ENCODE results near the gene PAIP2B. TPM values are rescaled to one million over a fixed set of nuclear protein-coding genes. Genes with fewer than 3 reads are reported as not detected.

The PAIP2B gene
- total and polyA plus RNA-seq, 10 of the 15 experiments (the other 5 are each of a cell fraction or from before 2014, with no cell fraction given) = 0.06 to 0.79 (median 0.32) TPM

DNA sequence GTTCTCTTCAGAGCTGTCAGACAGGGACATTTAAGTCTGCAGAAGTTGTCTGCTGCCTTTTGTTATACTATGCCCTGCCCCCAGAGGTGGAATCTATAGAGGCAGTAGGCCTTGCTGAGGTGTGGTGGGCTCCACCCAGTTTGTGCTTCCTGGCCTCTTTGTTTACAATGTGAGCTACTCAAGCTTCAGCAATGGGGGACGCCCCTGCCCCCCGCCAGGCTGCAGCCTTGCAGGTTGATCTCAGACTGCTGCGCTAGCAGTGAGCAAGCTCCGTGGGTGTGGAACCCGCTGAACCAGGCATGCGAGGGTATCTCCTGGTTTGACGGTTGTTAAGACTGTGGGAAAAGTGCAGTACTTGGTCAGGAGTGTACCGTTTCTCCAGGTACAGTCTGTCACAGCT, 24.0 kb upstream of the PAIP2B start:
- no peak overlapping the region for H3K9ac ChIP-seq (ENCODE audit: control insufficient read depth, insufficient read depth, low read length)
- H3K27ac ChIP-seq (ENCODE audit: control insufficient read depth, insufficient read depth) = no peak overlapping the region
- no peak overlapping the region for H2AFZ ChIP-seq (ENCODE audit: control insufficient read depth, low read depth, low read length)
- BruUV-seq (replicated peaks) = no TSS peak
- H3K79me2 ChIP-seq (ENCODE audit: control insufficient read depth, insufficient read depth, low read length) = no peaks in the 10 kb centered on the region
- POLR2A ChIA-PET = no interaction called here
- no peak overlapping the region for H3K4me2 ChIP-seq (ENCODE audit: control insufficient read depth, insufficient read depth)
- no peaks in the 10 kb centered on the region for H3K27me3 ChIP-seq (replicated peaks in 1 of 2; ENCODE audit: control insufficient read depth in 2 of 2, insufficient read depth in 2 of 2, low read length in 1 of 2)
- RAD21 ChIA-PET (ENCODE audit: unreplicated experiment) = no interaction called here
- no peak for FAIRE-seq
- SMC1A ChIA-PET (ENCODE audit: uncharacterized antibody, unreplicated experiment) = no interaction called here
- CTCF ChIA-PET = no interaction called here
- no peak for DNase-seq (ENCODE audit: low read depth, low spot score)
- WGBS (ENCODE audit: insufficient coverage, insufficient replicate concordance, low lambda C conversion rate, missing lambda C conversion rate) = 33% methylated on average over 8 of the region's 8 CpGs
- H4K20me1 ChIP-seq (ENCODE audit: control insufficient read depth, insufficient read depth) = no peaks in the 10 kb centered on the region
- no peaks in the 10 kb centered on the region for H3K36me3 ChIP-seq (ENCODE audit: control insufficient read depth in 2 of 2, insufficient read depth in 2 of 2, low read length in 1 of 2)
- H3K4me1 ChIP-seq (ENCODE audit: control insufficient read depth, insufficient read depth, low read length) = no peaks in the 10 kb centered on the region
- H3K4me3 ChIP-seq = no peak overlapping the region
- ATAC-seq = no peak
- in situ Hi-C loops (cut with MboI) (no loop called here), intact Hi-C loops (cut with micrococcal nuclease; ENCODE audit: unreplicated experiment) (no loop called here)
- TF ChIP-seq HDGF (IDR thresholded peaks at IDR 0.05) (no peak), TARDBP (IDR thresholded peaks at IDR 0.05; ENCODE audit: borderline replicate concordance) (no peak), BCL11A (IDR thresholded peaks at IDR 0.05; ENCODE audit: low read depth, low read length) (no peak), RFX5 (IDR thresholded peaks at IDR 0.05; ENCODE audit: low read depth, low read length) (no peak), SRF (IDR thresholded peaks at IDR 0.05; ENCODE audit: low read depth in 2 of 2, low read length in 2 of 2) (no peak), NR2C2 (IDR thresholded peaks at IDR 0.05; ENCODE audit: borderline replicate concordance, control insufficient read depth, insufficient read length, low read depth) (no peak)
- no peaks in the 10 kb centered on the region for H3K9me3 ChIP-seq (replicated peaks; ENCODE audit: control insufficient read depth, insufficient read depth, low read length)

DNA sequence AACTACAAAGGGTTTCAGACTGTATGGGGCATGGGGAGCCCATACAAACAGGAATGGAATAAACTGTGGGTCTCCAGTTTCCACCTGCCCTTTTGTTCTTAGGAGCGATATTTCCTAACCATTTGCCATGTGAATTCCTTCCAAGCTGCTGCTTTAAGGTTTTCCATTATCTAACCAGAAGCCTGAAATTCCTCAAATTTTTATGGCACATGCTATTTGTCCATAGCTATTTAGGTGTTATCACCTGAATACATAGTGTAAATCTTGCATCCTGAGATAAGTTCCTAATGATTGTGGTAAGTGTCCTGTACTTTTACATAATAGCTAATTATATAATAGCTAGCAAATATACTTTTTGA, 17.4 kb upstream of the PAIP2B start:
- no peak overlapping the region for H3K9ac ChIP-seq (ENCODE audit: control insufficient read depth, insufficient read depth, low read length)
- no peak for ATAC-seq
- H3K27ac ChIP-seq (ENCODE audit: control insufficient read depth, insufficient read depth) = no peak overlapping the region
- RAD21 ChIA-PET (ENCODE audit: unreplicated experiment) = no interaction called here
- no peak overlapping the region for H2AFZ ChIP-seq (ENCODE audit: control insufficient read depth, low read depth, low read length)
- no peaks in the 10 kb centered on the region for H3K4me1 ChIP-seq (ENCODE audit: control insufficient read depth, insufficient read depth, low read length)
- no peaks in the 10 kb centered on the region for H3K27me3 ChIP-seq (replicated peaks in 1 of 2; ENCODE audit: control insufficient read depth in 2 of 2, insufficient read depth in 2 of 2, low read length in 1 of 2)
- no peaks in the 10 kb centered on the region for H3K79me2 ChIP-seq (ENCODE audit: control insufficient read depth, insufficient read depth, low read length)
- no TSS peak for BruUV-seq (replicated peaks)
- in situ Hi-C loops (cut with MboI) = no loop called here
- H3K4me3 ChIP-seq = no peak overlapping the region
- CTCF ChIA-PET = interaction anchor here (0.8 to 1.1 kb wide), 2 partner anchors 194 to 268 kb away, joined by 3 read pairs; no protein-coding TSS in a partner anchor
- SMC1A ChIA-PET (ENCODE audit: uncharacterized antibody, unreplicated experiment) = interaction anchor here (0.6 kb wide), 1 partner anchor 17 kb away, joined by 3 read pairs; the partner anchor contains the start of gene PAIP2B
- WGBS (ENCODE audit: insufficient coverage, insufficient replicate concordance, low lambda C conversion rate, missing lambda C conversion rate) = 77% methylated on average over 1 of the region's 1 CpG
- intact Hi-C loops (cut with micrococcal nuclease; ENCODE audit: unreplicated experiment) = no loop called here
- no peaks in the 10 kb centered on the region for H3K9me3 ChIP-seq (replicated peaks; ENCODE audit: control insufficient read depth, insufficient read depth, low read length)
- no peak for DNase-seq (ENCODE audit: low read depth, low spot score)
- no peak for FAIRE-seq
- H4K20me1 ChIP-seq (ENCODE audit: control insufficient read depth, insufficient read depth) = no peaks in the 10 kb centered on the region
- no peak overlapping the region for H3K4me2 ChIP-seq (ENCODE audit: control insufficient read depth, insufficient read depth)
- H3K36me3 ChIP-seq (ENCODE audit: control insufficient read depth in 2 of 2, insufficient read depth in 2 of 2, low read length in 1 of 2) = no peaks in the 10 kb centered on the region
- TF ChIP-seq SIN3A (IDR thresholded peaks at IDR 0.05; ENCODE audit: low read depth, low read length) = no peak
- TF ChIP-seq, protein P1, sequence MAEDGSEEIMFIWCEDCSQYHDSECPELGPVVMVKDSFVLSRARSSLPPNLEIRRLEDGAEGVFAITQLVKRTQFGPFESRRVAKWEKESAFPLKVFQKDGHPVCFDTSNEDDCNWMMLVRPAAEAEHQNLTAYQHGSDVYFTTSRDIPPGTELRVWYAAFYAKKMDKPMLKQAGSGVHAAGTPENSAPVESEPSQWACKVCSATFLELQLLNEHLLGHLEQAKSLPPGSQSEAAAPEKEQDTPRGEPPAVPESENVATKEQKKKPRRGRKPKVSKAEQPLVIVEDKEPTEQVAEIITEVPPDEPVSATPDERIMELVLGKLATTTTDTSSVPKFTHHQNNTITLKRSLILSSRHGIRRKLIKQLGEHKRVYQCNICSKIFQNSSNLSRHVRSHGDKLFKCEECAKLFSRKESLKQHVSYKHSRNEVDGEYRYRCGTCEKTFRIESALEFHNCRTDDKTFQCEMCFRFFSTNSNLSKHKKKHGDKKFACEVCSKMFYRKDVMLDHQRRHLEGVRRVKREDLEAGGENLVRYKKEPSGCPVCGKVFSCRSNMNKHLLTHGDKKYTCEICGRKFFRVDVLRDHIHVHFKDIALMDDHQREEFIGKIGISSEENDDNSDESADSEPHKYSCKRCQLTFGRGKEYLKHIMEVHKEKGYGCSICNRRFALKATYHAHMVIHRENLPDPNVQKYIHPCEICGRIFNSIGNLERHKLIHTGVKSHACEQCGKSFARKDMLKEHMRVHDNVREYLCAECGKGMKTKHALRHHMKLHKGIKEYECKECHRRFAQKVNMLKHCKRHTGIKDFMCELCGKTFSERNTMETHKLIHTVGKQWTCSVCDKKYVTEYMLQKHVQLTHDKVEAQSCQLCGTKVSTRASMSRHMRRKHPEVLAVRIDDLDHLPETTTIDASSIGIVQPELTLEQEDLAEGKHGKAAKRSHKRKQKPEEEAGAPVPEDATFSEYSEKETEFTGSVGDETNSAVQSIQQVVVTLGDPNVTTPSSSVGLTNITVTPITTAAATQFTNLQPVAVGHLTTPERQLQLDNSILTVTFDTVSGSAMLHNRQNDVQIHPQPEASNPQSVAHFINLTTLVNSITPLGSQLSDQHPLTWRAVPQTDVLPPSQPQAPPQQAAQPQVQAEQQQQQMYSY (CRISPR knock-in tag; IDR thresholded peaks at IDR 0.05) = no peak
- TF ChIP-seq, protein P2, sequence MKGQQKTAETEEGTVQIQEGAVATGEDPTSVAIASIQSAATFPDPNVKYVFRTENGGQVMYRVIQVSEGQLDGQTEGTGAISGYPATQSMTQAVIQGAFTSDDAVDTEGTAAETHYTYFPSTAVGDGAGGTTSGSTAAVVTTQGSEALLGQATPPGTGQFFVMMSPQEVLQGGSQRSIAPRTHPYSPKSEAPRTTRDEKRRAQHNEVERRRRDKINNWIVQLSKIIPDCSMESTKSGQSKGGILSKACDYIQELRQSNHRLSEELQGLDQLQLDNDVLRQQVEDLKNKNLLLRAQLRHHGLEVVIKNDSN (IDR thresholded peaks at IDR 0.05; ENCODE audit: borderline replicate concordance, extremely low read length, insufficient read depth, low read depth, low read length) = no peak
- no peak for TF ChIP-seq SREBF2 (IDR thresholded peaks at IDR 0.05; ENCODE audit: low read length)
- POLR2A ChIA-PET = no interaction called here
